Parathyroid adenoma (tissue), 2 donors: ENCODE data around the gene TRIM59.

Experiments
- H2AFZ ChIP-seq: fragments of 300-600 bp; sonication (generic); one replicate; pipeline ENCODE4 v1.7.0; 2017; ENCODE audit warnings: antibody characterized with exemption, mild to moderate bottlenecking
- H3K27ac ChIP-seq: fragments of 300-600 bp; sonication (generic); one replicate; pipeline ENCODE4 v1.7.0; 2017
- H3K27me3 ChIP-seq: fragments of 300-600 bp; sonication (generic); one replicate; pipeline ENCODE4 v1.7.0; 2017; ENCODE audit warnings: low read length; ENCODE audit not compliant: control insufficient read depth, insufficient read depth
- H3K36me3 ChIP-seq: fragments of 300-600 bp; sonication (generic); one replicate; pipeline ENCODE4 v1.7.0; 2017; ENCODE audit warnings: low read length; ENCODE audit not compliant: control insufficient read depth, insufficient read depth
- H3K4me1 ChIP-seq: fragments of 300-600 bp; sonication (generic); one replicate; pipeline ENCODE4 v1.7.0; 2017; ENCODE audit warnings: control low read depth
- H3K4me2 ChIP-seq: fragments of 300-600 bp; sonication (generic); one replicate; pipeline ENCODE4 v1.7.0; 2017; ENCODE audit warnings: low read length
- H3K4me3 ChIP-seq: fragments of 300-600 bp; sonication (generic); one replicate; pipeline ENCODE4 v1.7.0; 2017; ENCODE audit warnings: low read depth, low read length
- H3K79me2 ChIP-seq: fragments of 300-600 bp; sonication (generic); one replicate; pipeline ENCODE4 v1.7.0; 2017; ENCODE audit warnings: control low read depth
- H3K9ac ChIP-seq: fragments of 300-600 bp; sonication (generic); one replicate; pipeline ENCODE4 v1.7.0; 2017; ENCODE audit warnings: mild to moderate bottlenecking
- H3K9me3 ChIP-seq: fragments of 300-600 bp; sonication (generic); one replicate; pipeline ENCODE4 v1.7.0; 2017; ENCODE audit warnings: low read length; ENCODE audit not compliant: control insufficient read depth
- CTCF ChIP-seq: fragments of 300-600 bp; sonication (generic); IDR thresholded peaks from one replicate; pipeline ENCODE4 v1.7.0; 2017; ENCODE audit warnings: antibody characterized with exemption, mild to moderate bottlenecking
- donor health status: primary hyperparathyroidism.

The TRIM59 gene

GRCh38 chr3:160447544-160447943 lies 2.0 kb downstream of the TRIM59 start:
- TF ChIP-seq CTCF: no peak
- no peaks in the 10 kb centered on the region for H3K36me3 ChIP-seq
- no peaks in the 10 kb centered on the region for H3K9me3 ChIP-seq
- H3K4me1 ChIP-seq: peaks cover 2% of the 10 kb centered on the region
- no peak overlapping the region for H3K9ac ChIP-seq
- no peak overlapping the region for H3K4me2 ChIP-seq
- no peaks in the 10 kb centered on the region for H3K27me3 ChIP-seq
- H2AFZ ChIP-seq: no peak overlapping the region
- H3K27ac ChIP-seq: no peak overlapping the region
- H3K4me3 ChIP-seq: no peak overlapping the region
- H3K79me2 ChIP-seq: no peaks in the 10 kb centered on the region

- Histone ChIP-seq H3K36me3 (no peaks in the 10 kb centered on the region), H3K27ac (no peak overlapping the region), H3K9me3 (no peaks in the 10 kb centered on the region), H2AFZ (no peak overlapping the region), H3K9ac (no peak overlapping the region), H3K4me3 (no peak overlapping the region), H3K27me3 (no peaks in the 10 kb centered on the region), H3K79me2 (no peaks in the 10 kb centered on the region), H3K4me2 (no peak overlapping the region), H3K4me1 (peaks cover 2% of the 10 kb centered on the region)
- TF ChIP-seq CTCF: no peak
Measured at GRCh38 chr3:160446522-160447056, 3.0 kb downstream of the TRIM59 start.

- Histone ChIP-seq H3K9me3 (no peaks in the 10 kb centered on the region), H3K27me3 (no peaks in the 10 kb centered on the region), H3K36me3 (no peaks in the 10 kb centered on the region), H3K79me2 (no peaks in the 10 kb centered on the region), H3K4me2 (no peak overlapping the region), H2AFZ (no peak overlapping the region), H3K9ac (no peak overlapping the region), H3K4me3 (no peak overlapping the region), H3K4me1 (peaks cover 2% of the 10 kb centered on the region), H3K27ac (no peak overlapping the region)
- TF ChIP-seq CTCF: no peak
Measured at GRCh38 chr3:160445854-160446253, 3.7 kb downstream of the TRIM59 start.

- Histone ChIP-seq H3K9ac (no peak overlapping the region), H3K4me3 (no peak overlapping the region), H3K27ac (no peak overlapping the region), H3K27me3 (no peaks in the 10 kb centered on the region), H3K79me2 (no peaks in the 10 kb centered on the region), H3K36me3 (no peaks in the 10 kb centered on the region), H3K4me2 (no peak overlapping the region), H3K4me1 (peaks cover 2% of the 10 kb centered on the region), H3K9me3 (no peaks in the 10 kb centered on the region), H2AFZ (no peak overlapping the region)
- no peak for TF ChIP-seq CTCF
Measured at GRCh38 chr3:160444411-160444810, 5.2 kb downstream of the TRIM59 start.

- Histone ChIP-seq H3K27ac (no peak overlapping the region), H3K9me3 (no peaks in the 10 kb centered on the region), H3K4me3 (no peak overlapping the region), H3K9ac (no peak overlapping the region), H2AFZ (no peak overlapping the region), H3K79me2 (no peaks in the 10 kb centered on the region), H3K36me3 (no peaks in the 10 kb centered on the region), H3K4me1 (no peaks in the 10 kb centered on the region), H3K4me2 (no peak overlapping the region), H3K27me3 (no peaks in the 10 kb centered on the region)
- TF ChIP-seq CTCF: no peak
Measured at GRCh38 chr3:160440687-160441086, 8.9 kb downstream of the TRIM59 start.
